Mucosa of descending colon (tissue), 3 donors: ENCODE measurements around the gene CLEC16A. TPM values are rescaled to one million over a fixed set of nuclear protein-coding genes. Genes with fewer than 3 reads are reported as not detected.

ENCODE experiments used
- ATAC-seq: fragments of 200-7000 bp; cut with Tn5 transposase; one replicate; pipeline ENCODE4 v1.9.1; 2020; ENCODE audit warnings: mild to moderate bottlenecking, moderate library complexity
- DNase-seq, 3 donors: peaks; one replicate each; pipeline ENCODE4 v3.0.0-alpha.2; 2020
- H3K36me3 ChIP-seq: fragments of 200-600 bp; one replicate; pipeline ENCODE4 v1.8.0; 2021; ENCODE audit warnings: low read depth, mild to moderate bottlenecking
- H3K4me1 ChIP-seq: fragments of 200-600 bp; one replicate; pipeline ENCODE4 v1.8.0; 2021; ENCODE audit warnings: low read depth, mild to moderate bottlenecking
- H3K4me3 ChIP-seq: fragments of 200-600 bp; one replicate; pipeline ENCODE4 v1.8.0; 2021; ENCODE audit warnings: mild to moderate bottlenecking
- H3K9me3 ChIP-seq: fragments of 200-600 bp; one replicate; pipeline ENCODE4 v1.8.0; 2021; ENCODE audit warnings: mild to moderate bottlenecking
- CTCF ChIP-seq: fragments of 200-600 bp; IDR thresholded peaks from one replicate; pipeline ENCODE4 v1.8.0; 2022; ENCODE audit warnings: antibody characterized with exemption, mild to moderate bottlenecking
- intact Hi-C, 2 donors: fragments of 100-400 bp; cut with DNase I in 1 of 2; cut with micrococcal nuclease in 1 of 2; formaldehyde crosslinking; loops; one replicate each; pipeline versions ENCODE4 v1.11.0 to v1.11.1; 2022; cut with DNase I, micrococcal nuclease
- total RNA-seq, 3 donors: library from RNA; stranded (reverse); fragmentation: NEBNext Ultra II Directional in 2 of 3; extraction: Animal tissue kit (Norgen Biotek cat#: 25700) in 2 of 3; gene quantifications; one replicate each; pipeline versions ENCODE4 v1.2.1 to v1.2.4, GENCODE V29; 2021 to 2023
- donor health status: DM: no; HTN: no; CAD: no; lungs with moderate emphysema.
- donor health status: DM: no; HTN: no; CAD: no.
- donor health status: DM: no; HTN: yes; CAD: no.

The CLEC16A gene
- total RNA-seq, 3 donors from 2014 or later, result 30.3 to 38.1 (median 37.1) TPM

GRCh38 chr16:11060364-11060763 lies 116.0 kb downstream of the CLEC16A start:
- no peaks in the 10 kb centered on the region for H3K36me3 ChIP-seq
- H3K4me3 ChIP-seq, result no peak overlapping the region
- TF ChIP-seq CTCF, result no peak

GRCh38 chr16:11060842-11061241 lies 116.5 kb downstream of the CLEC16A start:
- TF ChIP-seq CTCF, result no peak
- DNase-seq (no peak), ATAC-seq (no peak)
- Histone ChIP-seq H3K9me3 (no peaks in the 10 kb centered on the region), H3K36me3 (no peaks in the 10 kb centered on the region), H3K4me3 (no peak overlapping the region), H3K4me1 (peaks cover 3% of the 10 kb centered on the region)
- intact Hi-C loops, result no loop called here

More at GRCh38 chr16:11060364-11060763, 116.0 kb downstream of the CLEC16A start:
- peaks cover 3% of the 10 kb centered on the region for H3K4me1 ChIP-seq
- no peaks in the 10 kb centered on the region for H3K9me3 ChIP-seq
- DNase-seq (no peak), ATAC-seq (no peak)
- intact Hi-C loops, result no loop called here

- intact Hi-C loops, result no loop called here
- H3K36me3 ChIP-seq, result no peaks in the 10 kb centered on the region
- H3K9me3 ChIP-seq, result no peaks in the 10 kb centered on the region
- DNase-seq, result no peak
- no peaks in the 10 kb centered on the region for H3K4me1 ChIP-seq
- no peak for TF ChIP-seq CTCF
- ATAC-seq, result no peak
- no peak overlapping the region for H3K4me3 ChIP-seq
Measured at GRCh38 chr16:11061629-11062270, 117.4 kb downstream of the CLEC16A start.

- Histone ChIP-seq H3K4me3 (no peak overlapping the region), H3K4me1 (no peaks in the 10 kb centered on the region), H3K36me3 (no peaks in the 10 kb centered on the region), H3K9me3 (no peaks in the 10 kb centered on the region)
- no peak for ATAC-seq
- no peak for TF ChIP-seq CTCF
- intact Hi-C loops, result no loop called here
- no peak for DNase-seq
Measured at GRCh38 chr16:11063448-11064201, 119.3 kb downstream of the CLEC16A start.

GRCh38 chr16:11064202-11064540 lies 119.8 kb downstream of the CLEC16A start:
- Histone ChIP-seq H3K9me3 (no peaks in the 10 kb centered on the region), H3K36me3 (no peaks in the 10 kb centered on the region), H3K4me3 (no peak overlapping the region), H3K4me1 (no peaks in the 10 kb centered on the region)
- no peak for DNase-seq
- no peak for TF ChIP-seq CTCF
- no peak for ATAC-seq
- intact Hi-C loops, result no loop called here
